NCI-H345 treated with DMSO at 0.1 percent for 48 hours (cell line): ENCODE results near the gene GPR89A.
"Not testable (repeated sequence)": the region's sequence is repeated elsewhere in the genome, so short reads cannot be mapped to it uniquely, and the experiment has no call there.

Experiments
- DNase-seq: peaks from one replicate; lab custom pipeline; 2025; ENCODE audit not compliant: unreplicated experiment; lab: John Stamatoyannopoulos, UW

The GPR89A gene

GRCh38 chr1:145716641-145717345 is 109.0 kb downstream of the GPR89A start:
- no peak for DNase-seq

- no peak for DNase-seq
Observed at GRCh38 chr1:145717833-145718232, 110.0 kb downstream of the GPR89A start.

GRCh38 chr1:145718465-145718864 is 110.7 kb downstream of the GPR89A start:
- not testable (repeated sequence) for DNase-seq

GRCh38 chr1:145719230-145720079 is 111.7 kb downstream of the GPR89A start, which contains the start of gene CD160:
Gene CD160 (plus strand): TSS chr1:145719499. CDS start chr1:145728328, 8,829 bp downstream.
- no peak for DNase-seq
